ENCODE data around the gene HOXB9. TPM values are rescaled to one million over a fixed set of nuclear protein-coding genes. Genes with fewer than 3 reads are reported as not detected.

Gene HOXB9
- total RNA-seq, 1 experiment from 2014 or later: not detected

- Mint-ChIP-seq H3K36me3 (ENCODE audit: insufficient read depth in 1 of 3, low read depth in 3 of 3) (no peaks in the 10 kb centered on the region; a peak in 2 of 7 replicates), H3K27ac (no peak within 1 kb of the TSS), H3K4me1 (peaks cover 2 to 33% of the 10 kb centered on the region in 2 experiments), H3K9me3 (peaks cover 7 to 17% of the 10 kb centered on the region in 2 experiments; a peak in 4 of 5 replicates), H3K27me3 (ENCODE audit: low read depth) (peaks cover 51% of the 10 kb centered on the region), H3K4me3 (peak within 1 kb of the TSS; percentile 38 to 70)
- H2BK5ac ChIP-seq (ENCODE audit: insufficient read length, low read length): no peak within 1 kb of the TSS
- H3K79me2 ChIP-seq (ENCODE audit: insufficient read depth, low read length): no peaks in the 10 kb centered on the region
- no peak within 1 kb of the TSS for H2AK5ac ChIP-seq (ENCODE audit: insufficient read length, low read length)
- H2BK12ac ChIP-seq (ENCODE audit: insufficient read length, low read depth, low read length): no peak within 1 kb of the TSS
- H3K9ac ChIP-seq (ENCODE audit: extremely low read depth, insufficient read length, low read length): no peak within 1 kb of the TSS
- no peak within 1 kb of the TSS for H4K8ac ChIP-seq (replicated peaks; ENCODE audit: insufficient read length, low read depth, low read length)
- no peaks in the 10 kb centered on the region for H3K4me1 ChIP-seq (ENCODE audit: insufficient read depth, low read length)
- TF ChIP-seq CTCF (conservative IDR thresholded peaks at IDR 0.05): no peak
- H3K79me1 ChIP-seq (ENCODE audit: insufficient read depth, low read depth, low read length, poor library complexity, severe bottlenecking): no peaks in the 10 kb centered on the region
- H2BK15ac ChIP-seq (ENCODE audit: low read depth, low read length): no peak within 1 kb of the TSS
- H2BK120ac ChIP-seq (ENCODE audit: low read depth, low read length, poor library complexity, severe bottlenecking): no peak within 1 kb of the TSS
- H3K18ac ChIP-seq (ENCODE audit: insufficient read length, low read depth, low read length): no peak within 1 kb of the TSS
- no peak within 1 kb of the TSS for H3K56ac ChIP-seq (ENCODE audit: insufficient read length, low read depth, low read length)
- DNase-seq: peak; percentile 90
- H4K91ac ChIP-seq (ENCODE audit: insufficient read length, low read depth, low read length): no peak within 1 kb of the TSS
- no peak within 1 kb of the TSS for H3T11ph ChIP-seq (ENCODE audit: low read length)
- no peak within 1 kb of the TSS for H3K27ac ChIP-seq (ENCODE audit: insufficient read length, low read depth, low read length)
- no peak within 1 kb of the TSS for H3K4me2 ChIP-seq (ENCODE audit: insufficient read depth, insufficient read length, low read length)
- no peaks in the 10 kb centered on the region for H3K23me2 ChIP-seq (ENCODE audit: insufficient read length, low read depth, low read length, poor library complexity, severe bottlenecking)
- no CpG with 5 or more reads among the region's 58 CpGs for WGBS (ENCODE audit: extremely low coverage, insufficient read length, low lambda C conversion rate)
- H4K20me1 ChIP-seq (ENCODE audit: control insufficient read depth, insufficient read depth, insufficient read length): no peaks in the 10 kb centered on the region
- no peak within 1 kb of the TSS for H3K14ac ChIP-seq (ENCODE audit: insufficient read depth, low read length)
- no peaks in the 10 kb centered on the region for H3K9me3 ChIP-seq (ENCODE audit: control insufficient read depth, low read depth, low read length)
- H3K4ac ChIP-seq (ENCODE audit: low read depth, low read length): no peak within 1 kb of the TSS
- no peak within 1 kb of the TSS for H4K5ac ChIP-seq (ENCODE audit: insufficient read length, low read depth, low read length)
- H2AFZ ChIP-seq (ENCODE audit: low read length): no peak within 1 kb of the TSS
- H3K27me3 ChIP-seq (ENCODE audit: insufficient read depth, low read length): peaks cover 96% of the 10 kb centered on the region
- H3K23ac ChIP-seq (ENCODE audit: insufficient read length, low read depth, low read length): no peak within 1 kb of the TSS
- H2BK20ac ChIP-seq (ENCODE audit: low read depth, low read length, poor library complexity, severe bottlenecking): no peak within 1 kb of the TSS
These were observed 48.1 kb downstream of the HOXB9 start, which contains the start of gene HOXB4 for GRCh38 chr17:48577946-48578615. HOXB4 (minus strand) TSS chr17:48578350; CDS start chr17:48578319, 31 bp downstream.

Measured in H9 (cell line).